PC-9 (cell line): ENCODE measurements around the gene SLC1A3. TPM values are rescaled to one million over a fixed set of nuclear protein-coding genes. Genes with fewer than 3 reads are reported as not detected.

ENCODE experiments used
- BruUV-seq: library from RNA; stranded (reverse); fragments of 400-500 nt; replicated peaks from 2 replicates; lab custom pipeline; 2021; lab: Mats Ljungman, UMichigan
- CTCF ChIA-PET: fragments of 300-600 bp; sonication (Branson Sonifier 250); formaldehyde crosslinking; loops from one replicate; lab custom pipeline; 2022; ENCODE audit warnings: antibody characterized with exemption; lab: Charles Lee
- POLR2A ChIA-PET: fragments of 300-600 bp; sonication (Branson Sonifier 250); formaldehyde crosslinking; loops from one replicate; lab custom pipeline; 2022; ENCODE audit warnings: antibody characterized with exemption; ENCODE audit not compliant: unreplicated experiment; lab: Charles Lee
- DNase-seq, 2 experiments: peaks; one replicate each; pipeline versions ENCODE4 v3.0.0 to v3.0.0-alpha.2; 2015 to 2022; ENCODE audit warnings: mixed read lengths in 1 of 2
- H2AFZ ChIP-seq: fragments of 200-600 bp; sonication (generic); 2 replicates; pipeline ENCODE4 v1.8.1; 2017; ENCODE audit warnings: antibody characterized with exemption
- H3F3A ChIP-seq: fragments of 200-600 bp; sonication (generic); 2 replicates; pipeline ENCODE4 v1.8.1; 2017; ENCODE audit warnings: antibody characterized with exemption, mild to moderate bottlenecking, low read depth; ENCODE audit not compliant: insufficient read depth
- H3K27ac ChIP-seq: fragments of 200-600 bp; sonication (generic); 2 replicates; pipeline ENCODE4 v1.6.1; 2016; ENCODE audit warnings: mixed run types
- H3K27me3 ChIP-seq: fragments of 200-600 bp; sonication (generic); 2 replicates; pipeline ENCODE4 v1.6.1; 2016; ENCODE audit warnings: low read depth, mixed run types; ENCODE audit not compliant: insufficient read depth
- H3K36me3 ChIP-seq: fragments of 200-600 bp; sonication (generic); 2 replicates; pipeline ENCODE4 v1.6.1; 2016; ENCODE audit warnings: low read depth, mixed run types
- H3K4me1 ChIP-seq: fragments of 200-600 bp; sonication (generic); replicated peaks from 2 replicates; pipeline ENCODE4 v1.6.1; 2016; ENCODE audit warnings: mixed run types; ENCODE audit not compliant: insufficient read depth
- H3K4me2 ChIP-seq: fragments of 200-600 bp; sonication (generic); 2 replicates; pipeline ENCODE4 v1.6.1; 2017; ENCODE audit warnings: mixed run types
- H3K4me3 ChIP-seq: fragments of 200-600 bp; sonication (generic); 2 replicates; pipeline ENCODE4 v1.6.1; 2016; ENCODE audit warnings: mixed run types
- H3K79me2 ChIP-seq: fragments of 200-600 bp; sonication (generic); 2 replicates; pipeline ENCODE4 v1.6.1; 2017; ENCODE audit warnings: low read depth, mixed run types
- H3K9me2 ChIP-seq: fragments of 200-600 bp; sonication (generic); 2 replicates; pipeline ENCODE4 v1.8.1; 2017; ENCODE audit warnings: mild to moderate bottlenecking; ENCODE audit not compliant: insufficient read depth
- H3K9me3 ChIP-seq: fragments of 200-600 bp; sonication (generic); 2 replicates; pipeline ENCODE4 v1.8.1; 2016; ENCODE audit warnings: low read depth; ENCODE audit not compliant: insufficient read depth
- H4K20me1 ChIP-seq: fragments of 200-600 bp; sonication (generic); 2 replicates; pipeline ENCODE4 v1.8.1; 2017; ENCODE audit not compliant: insufficient read depth
- EZH2 ChIP-seq: fragments of 200-600 bp; sonication (generic); IDR thresholded peaks from 2 replicates; pipeline ENCODE4 v1.8.0; 2017; ENCODE audit warnings: antibody characterized with exemption, low read depth
- intact Hi-C: fragments of 100-400 bp; cut with micrococcal nuclease; formaldehyde crosslinking; loops from one replicate; pipeline ENCODE4 v1.10.0; 2022; ENCODE audit not compliant: unreplicated experiment
- total RNA-seq: library from RNA; stranded (reverse); gene quantifications from 2 replicates; pipeline ENCODE4 v1.2.3, GENCODE V29; 2021
- TF ChIP-seq, protein P1 (sequence below): fragments of 200-600 bp; sonication (generic); conservative IDR thresholded peaks from 2 replicates; pipeline ENCODE4 v1.6.1; 2017; ENCODE audit warnings: mixed run types, antibody characterized with exemption, mild to moderate bottlenecking, moderate library complexity

SLC1A3 gene
- total RNA-seq, 1 experiment from 2014 or later, result 0.24 TPM

DNA sequence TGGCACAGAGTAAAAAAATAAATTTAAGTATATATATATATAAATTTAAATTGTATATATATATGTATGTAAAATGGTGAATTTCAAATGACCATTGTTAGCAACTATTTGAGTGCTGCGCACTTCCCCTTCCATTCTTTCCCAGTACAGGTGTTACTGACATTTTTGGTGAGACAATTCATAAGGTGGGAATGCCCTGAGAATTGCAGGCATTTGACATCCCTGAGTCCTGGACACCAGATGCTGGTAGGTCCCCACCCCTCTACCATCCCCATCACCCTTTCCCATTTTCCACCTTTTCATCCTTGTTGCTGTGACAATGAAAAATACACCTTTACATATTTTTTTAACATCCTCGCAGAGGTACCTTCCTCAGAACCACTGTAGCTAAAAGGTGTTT is 91.6 kb downstream of the SLC1A3 start:
- POLR2A ChIA-PET, result no interaction called here
- intact Hi-C loops, result loop anchor here (5.0 to 10.0 kb wide), 2 partner anchors 193 to 921 kb away; no protein-coding TSS in a partner anchor

DNA sequence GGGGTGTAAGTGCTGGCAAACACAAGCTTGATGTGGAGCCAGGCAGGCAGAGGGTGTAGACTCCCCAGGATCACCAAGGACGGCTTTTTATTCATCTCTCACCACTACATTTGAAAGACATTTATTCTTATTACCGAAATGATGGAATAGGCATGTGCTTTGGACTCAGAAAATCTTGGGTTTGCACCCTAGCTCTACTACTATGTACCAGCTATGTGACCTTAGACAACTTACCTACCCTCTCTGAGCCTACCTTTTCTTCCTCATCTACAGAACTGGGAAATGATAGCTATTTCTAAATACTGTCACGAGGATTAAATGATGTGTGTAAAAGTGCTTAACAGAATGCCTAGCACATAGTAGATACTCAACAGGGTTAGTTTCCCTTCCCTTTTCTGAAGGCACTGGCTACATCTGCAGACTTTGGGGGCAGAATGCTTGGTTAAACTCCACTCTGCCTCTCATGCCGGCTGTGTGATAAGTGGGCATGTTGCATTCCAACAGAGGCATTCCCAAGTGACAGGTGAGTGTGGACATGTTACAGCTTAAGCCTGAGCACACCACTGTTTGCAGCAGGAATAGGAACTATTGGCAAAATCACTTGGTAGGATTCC is 94.8 kb downstream of the SLC1A3 start:
- Histone ChIP-seq H3K36me3 (no peaks in the 10 kb centered on the region), H3K79me2 (no peaks in the 10 kb centered on the region), H3K4me1 (no peaks in the 10 kb centered on the region), H2AFZ (peak overlapping the region; percentile 12; the same call in 1 of the 2 replicates), H3K9me3 (0 out of 2 replicates have a peak, but pooled peaks cover 3% of the 10 kb centered on the region), H4K20me1 (no peaks in the 10 kb centered on the region), H3K4me2 (no peak overlapping the region), H3K27me3 (0 out of 2 replicates have a peak, but pooled peaks cover 3% of the 10 kb centered on the region), H3K27ac (no peak overlapping the region), H3F3A (no peaks in the 10 kb centered on the region), H3K9me2 (no peaks in the 10 kb centered on the region), H3K4me3 (no peak overlapping the region)
- POLR2A ChIA-PET, result no interaction called here
- CTCF ChIA-PET, result no interaction called here
- DNase-seq, result no peak
- TF ChIP-seq, protein P1, sequence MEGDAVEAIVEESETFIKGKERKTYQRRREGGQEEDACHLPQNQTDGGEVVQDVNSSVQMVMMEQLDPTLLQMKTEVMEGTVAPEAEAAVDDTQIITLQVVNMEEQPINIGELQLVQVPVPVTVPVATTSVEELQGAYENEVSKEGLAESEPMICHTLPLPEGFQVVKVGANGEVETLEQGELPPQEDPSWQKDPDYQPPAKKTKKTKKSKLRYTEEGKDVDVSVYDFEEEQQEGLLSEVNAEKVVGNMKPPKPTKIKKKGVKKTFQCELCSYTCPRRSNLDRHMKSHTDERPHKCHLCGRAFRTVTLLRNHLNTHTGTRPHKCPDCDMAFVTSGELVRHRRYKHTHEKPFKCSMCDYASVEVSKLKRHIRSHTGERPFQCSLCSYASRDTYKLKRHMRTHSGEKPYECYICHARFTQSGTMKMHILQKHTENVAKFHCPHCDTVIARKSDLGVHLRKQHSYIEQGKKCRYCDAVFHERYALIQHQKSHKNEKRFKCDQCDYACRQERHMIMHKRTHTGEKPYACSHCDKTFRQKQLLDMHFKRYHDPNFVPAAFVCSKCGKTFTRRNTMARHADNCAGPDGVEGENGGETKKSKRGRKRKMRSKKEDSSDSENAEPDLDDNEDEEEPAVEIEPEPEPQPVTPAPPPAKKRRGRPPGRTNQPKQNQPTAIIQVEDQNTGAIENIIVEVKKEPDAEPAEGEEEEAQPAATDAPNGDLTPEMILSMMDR, result no peak
- TF ChIP-seq EZH2, result no peak
- BruUV-seq, result no TSS peak
- intact Hi-C loops, result no loop called here

More for the DNA sequence above, 91.6 kb downstream of the SLC1A3 start:
- Histone ChIP-seq H3K4me1 (0 out of 2 replicates have a peak, but pooled peaks cover 3% of the 10 kb centered on the region), H3K9me3 (no peaks in the 10 kb centered on the region), H4K20me1 (no peaks in the 10 kb centered on the region), H3K4me2 (no peak overlapping the region), H3K4me3 (no peak overlapping the region), H2AFZ (no peak overlapping the region), H3K79me2 (no peaks in the 10 kb centered on the region), H3K27me3 (0 out of 2 replicates have a peak, but pooled peaks cover 3% of the 10 kb centered on the region), H3K27ac (no peak overlapping the region), H3K9me2 (no peaks in the 10 kb centered on the region), H3F3A (no peaks in the 10 kb centered on the region), H3K36me3 (no peaks in the 10 kb centered on the region)
- no TSS peak for BruUV-seq
- TF ChIP-seq EZH2, result no peak
- TF ChIP-seq, protein P1, result no peak
- DNase-seq, result no peak
- CTCF ChIA-PET, result no interaction called here

DNA sequence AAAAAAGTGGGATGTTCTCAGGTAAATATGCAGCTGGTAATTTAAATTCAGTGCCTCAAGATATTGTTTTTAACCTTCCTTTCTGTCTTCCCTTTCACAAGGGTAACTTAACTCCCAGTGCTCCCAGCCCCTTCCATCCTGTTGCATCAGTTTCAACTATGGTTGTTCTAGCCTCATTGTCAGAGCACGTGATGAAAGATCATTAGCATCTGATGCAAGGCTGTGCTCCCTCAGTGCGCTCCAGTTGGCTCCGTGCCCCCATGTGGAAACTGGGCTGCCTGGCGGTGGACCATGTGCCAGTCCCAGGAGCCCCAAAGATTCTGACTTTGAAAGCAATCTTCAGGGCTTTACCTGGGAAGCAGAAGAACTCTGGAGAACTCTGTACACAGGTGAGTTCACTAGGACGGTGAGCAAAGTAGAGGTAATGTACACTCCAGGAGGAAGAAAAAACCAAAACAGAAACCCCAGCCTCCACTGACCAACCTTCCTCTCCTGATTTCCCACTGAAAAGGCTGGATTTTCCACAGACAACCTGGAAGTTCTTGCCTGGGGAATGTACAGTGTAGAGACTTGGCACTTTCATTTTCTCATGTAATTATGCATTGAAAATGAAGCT is 96.9 kb downstream of the SLC1A3 start:
- H2AFZ ChIP-seq, result peak overlapping the region; percentile 39; the same call in 1 of the 2 replicates
- H3K79me2 ChIP-seq, result no peaks in the 10 kb centered on the region
- H3F3A ChIP-seq, result no peaks in the 10 kb centered on the region
- H3K4me2 ChIP-seq, result peak overlapping the region; percentile 29; the same call in 1 of the 2 replicates
- BruUV-seq, result no TSS peak
- intact Hi-C loops, result no loop called here
- no peaks in the 10 kb centered on the region for H3K36me3 ChIP-seq
- peaks cover 3% of the 10 kb centered on the region for H3K9me3 ChIP-seq
- ChIA-PET CTCF (no interaction called here), POLR2A (no interaction called here)
- no peak overlapping the region for H3K4me3 ChIP-seq
- no peak for DNase-seq
- H3K9me2 ChIP-seq, result no peaks in the 10 kb centered on the region
- no peak overlapping the region for H3K27ac ChIP-seq
- H3K4me1 ChIP-seq, result no peaks in the 10 kb centered on the region
- TF ChIP-seq EZH2, result no peak
- TF ChIP-seq, protein P1, result no peak
- H3K27me3 ChIP-seq, result 0 out of 2 replicates have a peak, but pooled peaks cover 3% of the 10 kb centered on the region
- no peaks in the 10 kb centered on the region for H4K20me1 ChIP-seq
